Measurements from ENCODE around the gene TTC23.
A peak's percentile ranks its signal among the peaks of the same experiment; 100 is the strongest.
"Not testable (repeated sequence)": the region's sequence is repeated elsewhere in the genome, so short reads cannot be mapped to it uniquely, and the experiment has no call there.

TTC23 gene

GRCh38 chr15:99192181-99192580, 57.2 kb downstream of the TTC23 start:
- FAIRE-seq = not testable (repeated sequence)

- no peak for FAIRE-seq
These were observed 61.4 kb downstream of the TTC23 start for GRCh38 chr15:99187936-99188335.

DNA sequence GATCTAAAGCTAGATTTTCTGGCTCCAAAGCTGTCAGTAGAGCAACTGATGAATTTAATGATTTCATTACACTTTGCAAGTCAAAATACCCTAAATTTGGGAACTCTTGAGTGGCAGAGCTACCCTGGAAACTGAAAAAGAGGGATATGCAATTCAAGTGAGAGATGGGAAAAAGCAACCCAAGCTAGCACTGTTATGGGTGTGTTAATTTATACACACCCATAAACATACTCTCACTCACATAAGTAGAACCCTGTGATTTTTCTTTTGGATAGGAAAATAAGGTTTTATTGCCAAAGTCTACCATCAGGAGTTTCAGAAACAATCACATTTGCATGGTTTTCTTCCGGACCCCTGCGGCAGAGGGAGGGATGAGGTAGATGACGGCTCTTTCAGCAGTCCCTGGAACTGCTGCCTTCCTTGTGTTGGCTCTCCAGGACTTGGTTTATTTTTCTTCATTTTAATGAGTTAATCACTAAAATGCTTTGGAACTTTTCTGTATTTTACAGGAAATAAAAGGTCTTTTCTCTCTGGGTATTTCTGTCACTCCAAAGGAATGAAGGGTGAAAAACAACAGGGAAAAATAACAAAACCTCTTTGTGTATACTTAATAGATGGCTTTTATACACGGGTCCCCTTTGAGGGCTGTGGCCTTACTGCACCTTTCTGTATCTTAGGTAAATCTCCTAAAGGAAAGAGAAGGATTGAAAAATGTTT, 63.8 kb downstream of the TTC23 start:
- FAIRE-seq = no peak

- FAIRE-seq = no peak
These were observed 66.6 kb downstream of the TTC23 start for GRCh38 chr15:99182791-99183190.

GRCh38 chr15:99181545-99181971, 67.8 kb downstream of the TTC23 start:
- FAIRE-seq = no peak

- FAIRE-seq = no peak
These were observed 68.4 kb downstream of the TTC23 start for GRCh38 chr15:99180964-99181306.

GRCh38 chr15:99180086-99180963, 69.1 kb downstream of the TTC23 start:
- no peak for FAIRE-seq

DNA sequence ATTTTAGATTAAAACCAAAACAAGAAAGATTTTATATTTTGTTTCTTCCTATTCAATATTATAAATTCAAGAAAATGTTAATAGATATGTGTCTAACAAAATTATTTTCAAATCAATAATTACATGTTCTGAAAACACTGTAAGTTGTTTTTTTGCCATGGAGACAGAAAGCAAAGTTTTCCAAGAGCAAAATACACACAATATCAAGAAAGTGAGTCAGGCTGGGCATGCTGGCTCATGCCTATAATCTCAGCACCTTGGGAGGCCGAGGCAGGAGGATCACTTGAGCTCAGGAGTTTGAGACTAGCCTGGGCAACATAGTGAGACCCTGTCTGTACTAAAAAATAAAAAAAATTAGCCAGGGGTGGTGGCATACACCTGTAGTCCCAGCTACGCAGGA, 71.7 kb downstream of the TTC23 start:
- FAIRE-seq = peak; percentile 51

DNA sequence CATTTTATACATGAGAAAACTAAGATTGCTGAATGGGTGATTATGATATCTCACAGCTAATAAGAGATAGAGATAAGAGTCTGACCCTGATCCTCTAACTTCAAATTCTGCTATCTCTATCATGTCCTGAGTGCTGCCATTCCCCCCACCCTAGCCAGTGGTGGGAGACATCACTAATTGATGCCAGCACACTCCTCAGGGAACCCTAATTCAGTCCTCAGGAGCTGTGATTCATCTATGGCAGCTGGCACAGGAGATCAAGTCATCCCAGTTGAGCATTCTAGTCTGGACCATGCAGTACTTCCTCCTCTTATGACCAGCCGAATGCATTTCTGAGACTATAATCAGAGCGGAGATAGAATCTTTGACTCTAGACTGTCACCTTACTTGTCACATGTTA, 72.6 kb downstream of the TTC23 start:
- FAIRE-seq = no peak

- FAIRE-seq = no peak
These were observed 74.6 kb downstream of the TTC23 start for GRCh38 chr15:99174567-99175395.

- no peak for FAIRE-seq
These were observed 76.4 kb downstream of the TTC23 start for GRCh38 chr15:99172989-99173388.

- FAIRE-seq = no peak
These were observed 77.2 kb downstream of the TTC23 start for GRCh38 chr15:99172171-99172570.

DNA sequence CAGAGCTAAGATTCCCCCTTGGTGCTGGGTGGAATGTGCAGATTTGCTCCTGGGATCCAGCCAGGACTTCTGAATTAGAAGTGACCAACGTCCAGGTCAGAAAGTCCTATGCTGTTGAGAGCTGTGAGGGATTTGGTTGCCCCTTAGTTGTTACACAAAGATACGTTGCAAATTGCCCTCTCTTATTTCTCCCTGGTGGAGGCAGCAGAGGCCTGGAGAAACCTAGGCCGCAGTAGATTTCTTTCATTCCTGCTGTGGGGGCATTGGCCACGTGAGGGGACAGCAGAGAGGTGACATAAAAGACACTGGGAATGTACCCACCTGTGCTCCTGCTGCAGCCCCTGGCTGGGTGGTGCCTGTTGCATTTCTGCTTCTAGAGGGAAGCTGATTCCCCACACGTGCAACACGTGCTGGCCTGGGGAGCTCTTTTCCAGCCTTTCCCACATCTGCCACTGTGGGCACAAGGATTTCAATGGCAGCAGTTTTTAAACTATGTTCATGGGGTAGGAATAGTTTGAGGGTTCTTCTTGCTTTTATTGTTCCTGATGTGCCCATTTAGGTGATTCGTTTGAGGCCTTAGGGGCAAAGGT, 78.8 kb downstream of the TTC23 start:
- no peak for FAIRE-seq

GRCh38 chr15:99169769-99170311, 79.5 kb downstream of the TTC23 start:
- FAIRE-seq = no peak

GRCh38 chr15:99168601-99169580, 80.5 kb downstream of the TTC23 start:
- no peak for FAIRE-seq

GRCh38 chr15:99167640-99168039, 81.7 kb downstream of the TTC23 start:
- FAIRE-seq = no peak

DNA sequence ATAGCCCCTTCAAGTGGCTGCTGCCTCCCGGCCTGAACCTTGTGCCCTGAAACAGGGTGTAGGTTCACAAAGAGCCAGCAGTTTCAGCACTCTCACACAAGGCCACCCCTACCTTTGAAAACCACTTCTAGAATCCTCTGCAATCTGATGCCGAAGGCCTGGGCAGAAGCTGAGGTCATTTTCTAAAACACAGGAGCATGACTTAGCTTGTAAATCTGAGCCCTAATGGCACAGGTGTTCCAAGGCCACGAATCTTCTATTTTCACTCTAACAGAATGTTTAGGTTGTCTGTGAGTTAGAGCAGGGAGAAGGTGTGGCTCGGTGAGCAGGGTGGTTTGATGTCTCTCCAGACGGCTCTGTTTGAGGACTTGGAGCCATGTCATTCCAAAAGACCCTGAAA, 82.2 kb downstream of the TTC23 start:
- FAIRE-seq = no peak

DNA sequence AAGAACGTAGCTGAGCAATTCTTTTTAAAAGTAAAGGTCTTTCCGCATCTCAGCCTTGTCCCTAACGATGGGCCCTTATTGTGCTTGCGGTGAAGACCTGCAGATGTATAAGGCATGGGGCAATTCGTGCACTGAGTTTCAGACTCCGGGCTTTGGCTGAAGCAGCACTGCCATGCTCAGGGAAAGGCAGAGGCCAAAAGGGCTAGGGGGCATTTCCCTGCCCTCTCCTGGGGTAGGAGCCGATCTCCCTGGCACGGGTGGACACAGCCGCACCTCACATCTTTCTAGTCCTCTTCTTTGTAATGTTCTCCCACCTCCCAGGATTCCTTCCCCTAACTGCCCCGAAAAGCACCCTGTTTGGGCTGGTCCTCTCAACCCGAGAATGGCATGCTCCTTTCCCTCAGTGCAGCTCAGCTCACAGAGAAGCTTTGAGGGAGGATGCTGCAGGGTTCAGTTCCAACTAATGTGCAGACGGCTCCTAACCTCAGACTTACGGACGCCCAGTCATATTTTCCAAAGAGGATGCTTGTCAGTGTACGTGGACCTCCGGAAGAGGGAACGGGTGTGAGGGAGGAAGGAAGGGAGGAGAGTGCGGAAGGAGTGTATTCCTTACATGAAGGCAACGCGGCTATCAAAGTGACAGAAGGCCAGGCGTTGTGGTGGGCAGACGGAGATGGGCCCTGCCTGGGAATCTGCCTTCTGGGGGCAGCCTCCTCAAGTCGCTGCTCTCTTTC, 83.3 kb downstream of the TTC23 start:
- no peak for FAIRE-seq

DNA sequence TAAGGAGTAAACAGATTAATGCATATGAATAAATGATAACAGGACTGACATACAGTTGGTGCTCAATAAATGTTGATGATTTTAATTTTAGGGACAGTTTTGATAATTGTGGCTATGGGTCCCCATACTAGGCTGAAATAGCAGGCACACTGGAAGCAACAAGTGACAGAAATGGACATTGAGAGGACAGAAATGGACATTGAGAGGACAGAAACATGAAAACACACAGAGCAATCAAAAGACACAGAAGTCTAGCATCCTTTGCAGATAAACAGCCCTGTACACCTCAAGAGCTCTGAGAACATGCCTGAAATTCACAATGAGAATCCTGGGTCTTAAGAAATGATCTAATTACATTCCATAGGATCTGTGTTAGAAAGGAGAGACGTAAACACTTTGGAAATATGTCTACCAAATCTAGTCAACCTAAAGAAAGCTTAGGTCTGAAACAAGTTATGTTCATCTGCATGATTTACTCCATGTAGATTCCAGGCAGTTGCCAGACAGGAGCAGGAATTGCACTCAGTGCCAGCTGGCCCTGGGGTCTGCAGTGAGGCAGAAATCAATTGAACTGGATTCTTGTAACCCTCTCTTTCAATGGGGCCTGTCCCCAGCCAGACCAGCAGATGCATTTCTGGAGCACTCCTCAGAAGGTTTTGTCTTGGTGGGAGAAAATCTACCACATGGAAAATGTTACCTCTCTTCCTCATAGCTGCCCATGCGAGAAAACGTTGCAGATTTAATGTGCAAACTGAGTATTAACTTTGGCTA, 84.2 kb downstream of the TTC23 start:
- no peak for FAIRE-seq

GRCh38 chr15:99164119-99164518, 85.3 kb downstream of the TTC23 start:
- FAIRE-seq = no peak

All from endometrium (tissue), 2 donors.